Eye (tissue), 1 donor: ENCODE data around the gene UBA3.
A peak's percentile ranks its signal among the peaks of the same experiment; 100 is the strongest.

Experiments
- DNase-seq: peaks from one replicate; pipeline ENCODE4 v3.0.0-alpha.2; 2015

Gene UBA3

DNA sequence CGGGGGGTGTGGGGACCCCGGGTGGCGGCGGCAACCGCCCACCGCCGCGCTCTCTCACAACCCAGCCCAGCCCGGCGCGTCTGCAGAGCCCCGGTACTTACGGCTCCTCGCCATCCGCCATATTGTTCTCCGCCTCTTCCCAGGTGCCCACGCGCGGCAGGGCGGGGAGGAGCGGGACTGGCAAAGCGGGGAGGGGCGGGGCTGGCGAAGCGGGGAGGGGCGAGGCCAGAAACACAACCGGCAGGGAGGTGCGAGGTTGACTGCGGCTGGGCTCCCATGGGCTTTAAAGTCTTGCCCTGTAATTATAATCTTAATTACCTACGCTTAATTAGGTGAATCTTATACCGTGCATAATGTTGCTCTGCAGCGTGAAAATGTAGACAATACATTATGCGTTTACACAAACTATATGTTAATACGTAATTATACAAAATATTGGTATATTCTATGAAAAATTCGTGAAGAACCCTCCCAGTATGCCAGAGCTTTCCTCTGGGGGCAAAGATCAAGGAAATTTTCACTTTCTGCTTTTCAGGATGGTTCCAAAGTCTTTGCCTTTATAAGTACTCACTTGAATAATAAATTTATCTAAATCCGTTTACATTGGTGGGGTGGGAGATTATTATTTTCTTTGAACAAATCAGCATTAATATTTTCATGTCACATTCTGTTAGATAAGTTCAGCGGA lies at the start of gene UBA3:
Gene UBA3 (minus strand): TSS at position 133 of the 688 bp plus-strand sequence. CDS start 12 bp downstream, at position 121.
- peak; percentile 95 for DNase-seq

DNA sequence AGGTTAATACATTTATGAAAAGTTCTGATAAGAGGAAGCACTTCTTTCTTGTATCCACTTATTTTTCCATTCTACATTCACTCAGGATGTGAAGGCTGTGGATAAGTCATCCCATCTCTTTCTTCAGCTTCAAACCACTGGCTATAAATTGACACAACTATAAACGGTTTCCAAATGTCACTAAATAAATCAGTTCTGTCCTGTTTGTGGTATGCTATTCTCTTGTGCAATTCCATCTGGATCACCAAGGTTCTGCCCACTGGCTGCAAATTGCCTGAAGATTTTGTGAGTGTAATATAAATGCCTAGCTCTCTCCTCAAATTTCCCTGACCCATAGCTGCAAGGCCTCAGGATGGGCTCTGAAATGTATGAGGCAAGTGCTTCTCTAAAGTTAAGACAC lies 49.4 kb upstream of the UBA3 start:
- no peak for DNase-seq

DNA sequence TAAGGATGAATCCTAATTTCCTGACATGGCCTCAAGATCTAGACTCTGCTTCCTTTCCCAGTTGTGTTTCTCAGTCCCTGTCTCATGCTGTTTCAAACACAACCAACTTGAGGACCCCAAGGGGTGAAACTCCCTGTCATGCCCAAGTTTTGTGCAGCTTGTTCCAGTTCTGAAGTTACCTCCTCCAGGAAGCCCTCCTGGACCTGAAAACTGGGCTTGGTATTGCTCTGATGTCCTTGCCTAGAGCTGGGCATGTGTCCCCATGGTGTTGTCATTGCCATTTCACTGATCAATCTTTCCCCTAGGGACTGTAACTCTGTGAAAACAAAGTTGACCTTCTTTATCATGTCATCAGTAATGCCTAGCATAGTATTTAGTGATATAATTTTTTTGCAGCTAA lies 48.3 kb upstream of the UBA3 start:
- no peak for DNase-seq

DNA sequence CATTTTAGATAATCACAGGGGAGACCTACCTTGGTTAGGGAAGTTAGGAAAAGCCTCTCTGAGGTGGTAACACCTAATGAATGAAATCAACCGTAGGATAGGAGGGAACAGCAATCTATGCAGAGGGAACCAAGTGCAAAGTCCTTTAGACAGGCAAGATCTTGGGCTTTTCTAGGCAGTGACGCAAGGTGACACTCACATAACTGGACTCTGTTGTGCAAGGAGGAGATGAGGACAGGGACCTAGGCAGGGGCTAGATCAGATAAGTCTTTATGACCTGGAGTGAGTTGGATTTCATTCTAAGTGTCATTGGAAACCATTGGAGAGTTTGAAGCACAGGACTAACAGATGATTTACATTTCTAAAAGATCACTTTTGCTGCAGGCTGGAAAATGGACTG lies 46.8 kb upstream of the UBA3 start:
- no peak for DNase-seq

DNA sequence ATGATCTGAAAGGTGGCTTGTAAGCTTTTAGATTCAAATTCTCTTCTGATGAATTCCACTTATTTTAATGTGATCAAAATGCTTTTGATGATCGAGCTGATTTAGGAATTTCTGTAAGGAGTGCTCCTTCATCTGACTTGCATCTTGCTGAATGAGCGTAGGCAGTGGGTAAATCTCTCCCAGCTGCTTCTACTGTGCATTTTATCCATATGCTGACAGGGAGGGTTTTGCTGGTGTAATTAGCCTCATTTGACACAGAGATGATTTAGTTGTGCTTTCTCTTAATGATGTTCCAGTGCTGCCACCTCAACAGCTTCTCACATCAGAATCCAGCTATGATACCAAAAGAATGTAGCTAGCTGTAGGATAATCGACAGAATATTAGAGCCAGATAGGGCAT lies 46.1 kb upstream of the UBA3 start:
- DNase-seq, result no peak

DNA sequence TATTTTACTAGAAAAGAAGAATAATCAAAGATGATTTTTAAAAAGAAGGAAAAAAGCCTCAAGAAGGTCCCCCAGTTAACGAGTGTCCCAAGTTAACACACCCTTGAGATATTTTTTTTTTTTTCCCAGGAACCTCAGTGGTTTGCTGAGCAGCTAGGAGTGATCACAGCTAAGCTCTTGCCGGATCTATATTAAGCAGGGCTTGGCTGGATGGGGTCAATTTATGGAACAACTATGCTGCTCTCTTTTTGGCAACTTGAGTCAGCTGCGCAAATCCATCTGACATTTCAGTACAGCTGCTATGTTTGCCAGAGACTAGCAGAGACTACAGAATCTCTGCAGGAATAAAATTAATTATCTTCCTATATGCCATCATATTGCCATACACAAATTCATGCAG lies 42.2 kb upstream of the UBA3 start, which contains the start of gene LMOD3:
Gene LMOD3 (minus strand): TSS at position 193 of the 400 bp plus-strand sequence. CDS start 209 bp downstream, outside the sequence.
- DNase-seq, result peak; percentile 29

DNA sequence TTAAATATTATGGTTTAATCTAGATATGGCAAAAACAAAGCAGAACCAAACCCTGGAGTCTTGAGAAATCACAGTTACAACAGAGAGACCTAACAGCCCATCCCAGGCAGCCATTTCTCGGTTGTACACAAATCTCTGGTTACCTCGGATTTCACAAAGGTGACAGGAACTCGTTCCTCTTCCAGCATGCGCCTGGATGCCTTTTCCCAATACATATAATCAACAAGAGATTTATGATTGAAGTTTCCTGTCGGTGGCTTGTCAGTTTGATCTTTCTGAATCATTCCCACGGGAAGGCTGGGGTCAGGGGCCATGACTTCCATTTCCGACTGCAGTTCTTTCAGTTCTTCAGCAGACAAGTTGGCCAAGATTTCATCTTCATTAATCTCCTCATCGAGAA lies 41.8 kb upstream of the UBA3 start:
- DNase-seq, result peak; percentile 22

DNA sequence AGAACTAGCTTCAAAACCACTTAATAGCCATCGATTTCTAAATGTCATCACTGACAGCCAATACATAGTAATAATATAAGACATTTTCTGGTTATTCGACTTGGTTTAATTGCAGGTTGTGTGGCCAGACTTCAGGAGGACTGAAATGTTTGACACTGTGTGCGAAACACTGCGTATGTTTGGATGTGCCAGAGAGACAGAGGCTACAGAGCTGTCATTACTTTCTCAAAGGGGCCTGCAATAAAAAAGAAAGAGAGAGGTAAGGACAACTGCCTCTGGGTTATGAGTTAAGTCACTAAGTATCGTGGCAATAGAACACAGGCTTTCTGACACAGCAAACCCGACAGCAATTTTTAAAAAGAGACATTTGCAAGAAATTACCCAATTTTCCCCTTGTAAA lies 41.3 kb upstream of the UBA3 start:
- no peak for DNase-seq

DNA sequence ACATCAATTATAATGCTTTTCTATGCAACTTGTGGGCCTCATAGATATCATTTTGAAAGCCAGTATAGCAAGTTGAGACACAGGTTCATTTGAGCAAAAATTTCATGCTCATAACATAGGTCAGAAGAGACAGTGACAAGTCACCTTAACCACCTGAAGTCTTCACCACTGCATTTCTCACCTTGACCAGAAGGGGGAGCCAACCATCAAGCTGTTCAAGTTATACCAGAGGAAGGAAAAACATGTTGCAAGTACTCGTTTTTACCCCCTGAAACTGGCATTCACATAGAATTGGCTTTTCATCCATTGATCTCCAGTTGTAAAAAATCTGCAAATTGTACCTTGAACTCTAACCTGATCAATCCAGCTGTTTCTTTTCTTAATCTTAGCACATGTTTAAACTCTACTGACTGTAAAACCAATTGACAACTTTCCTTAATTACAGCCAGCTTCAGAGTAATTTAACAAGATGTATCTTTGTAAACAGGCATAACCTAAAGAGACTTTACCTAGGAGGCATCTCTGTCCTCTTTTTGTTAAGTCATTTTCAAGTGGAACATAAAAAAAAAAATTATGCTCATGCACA lies 40.8 kb upstream of the UBA3 start:
- DNase-seq, result peak; percentile 89

DNA sequence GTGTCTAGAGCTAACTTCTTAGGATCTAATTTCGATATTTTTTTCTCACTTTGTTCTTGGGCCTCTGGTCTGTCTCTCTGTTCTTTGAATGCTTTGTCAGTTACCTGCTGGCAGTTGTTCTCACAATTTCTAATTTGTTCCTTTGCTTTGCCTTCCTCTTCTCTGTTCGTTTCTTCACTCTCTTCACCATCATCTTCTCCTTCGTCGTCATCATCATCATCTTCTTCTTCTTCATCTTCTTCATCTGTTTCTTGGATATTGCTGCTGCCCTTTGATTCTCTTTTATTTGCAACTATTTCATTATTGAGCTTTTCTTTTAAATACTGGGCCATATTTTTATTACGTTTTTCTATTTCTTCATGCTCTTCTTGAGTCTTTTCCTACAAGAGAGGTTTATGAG lies 39.5 kb upstream of the UBA3 start:
- no peak for DNase-seq

DNA sequence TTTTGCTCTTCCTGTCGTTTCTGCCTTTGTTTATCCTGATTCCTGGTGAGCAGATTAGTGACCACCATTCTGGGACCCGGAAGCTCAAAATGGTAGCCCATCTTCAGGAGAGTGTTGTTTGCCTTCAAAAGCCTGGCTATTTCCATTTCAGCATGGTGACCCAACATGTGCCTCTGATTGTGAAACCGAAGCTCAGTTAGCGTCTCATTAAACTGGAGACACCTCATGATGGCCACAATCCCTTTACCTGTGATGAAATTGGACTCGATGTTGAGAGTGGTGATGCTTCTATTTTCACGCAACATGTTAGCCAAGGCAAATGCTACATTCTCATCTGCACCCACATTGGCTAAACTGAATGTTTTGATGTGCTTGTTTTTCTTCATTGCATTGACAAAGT lies 39.0 kb upstream of the UBA3 start:
- DNase-seq, result no peak

DNA sequence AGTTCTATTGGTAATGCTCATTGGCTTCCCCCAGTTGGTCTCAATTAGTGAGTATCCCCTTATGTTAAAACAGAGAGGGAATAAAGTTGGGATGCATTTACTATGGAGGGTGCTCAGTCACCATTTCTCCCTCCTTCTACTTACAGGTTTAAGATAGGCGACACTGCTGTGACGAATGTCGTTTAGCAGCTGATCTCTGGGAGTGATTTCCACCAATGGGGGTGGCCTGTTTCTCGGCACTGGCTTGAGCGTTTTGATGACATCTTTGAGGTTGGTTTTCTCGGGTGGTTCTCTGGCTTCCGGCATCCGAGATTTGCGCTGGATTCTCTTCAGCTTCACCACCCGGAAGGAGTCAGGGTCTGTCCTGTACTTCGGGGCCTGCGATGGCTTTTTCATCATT lies 38.4 kb upstream of the UBA3 start:
- no peak for DNase-seq

DNA sequence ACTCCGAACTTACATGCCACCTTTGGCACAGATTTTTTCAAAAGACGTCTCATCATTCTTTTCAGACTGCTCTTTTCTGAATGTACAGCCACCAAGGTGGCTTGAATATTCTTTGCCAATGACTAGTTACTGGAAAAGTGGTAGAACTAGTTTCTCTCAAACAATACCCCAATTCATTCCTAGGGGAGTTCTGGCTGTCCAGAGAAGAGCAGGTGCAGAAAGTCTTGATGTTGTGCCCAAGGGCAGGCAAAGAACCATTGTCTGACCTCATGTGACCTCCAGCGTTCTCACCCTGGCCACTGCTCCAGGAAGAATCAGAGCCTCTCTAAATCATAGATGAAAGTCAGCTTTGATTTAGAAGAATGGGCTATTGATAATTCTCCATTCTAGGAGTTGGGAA lies 36.7 kb upstream of the UBA3 start:
- DNase-seq, result no peak

DNA sequence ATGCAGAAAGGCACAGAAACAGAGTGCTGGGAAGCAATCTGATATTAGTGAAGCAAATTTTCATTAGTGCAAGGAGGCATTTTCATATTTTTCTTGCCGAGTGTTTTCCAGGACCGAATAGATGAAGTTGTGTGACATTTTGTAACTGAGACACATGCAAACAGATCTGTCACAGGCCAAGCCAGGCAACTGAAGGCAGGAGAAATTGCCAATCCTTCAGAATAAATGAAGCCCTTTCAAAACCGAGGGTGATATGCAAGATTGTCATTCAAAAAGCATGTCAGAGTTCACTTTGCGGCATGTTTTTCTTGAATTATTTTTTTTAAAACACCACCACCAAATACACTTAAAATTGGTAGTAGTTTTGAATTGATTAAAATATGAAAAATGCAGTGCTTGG lies 36.0 kb upstream of the UBA3 start:
- DNase-seq, result no peak

DNA sequence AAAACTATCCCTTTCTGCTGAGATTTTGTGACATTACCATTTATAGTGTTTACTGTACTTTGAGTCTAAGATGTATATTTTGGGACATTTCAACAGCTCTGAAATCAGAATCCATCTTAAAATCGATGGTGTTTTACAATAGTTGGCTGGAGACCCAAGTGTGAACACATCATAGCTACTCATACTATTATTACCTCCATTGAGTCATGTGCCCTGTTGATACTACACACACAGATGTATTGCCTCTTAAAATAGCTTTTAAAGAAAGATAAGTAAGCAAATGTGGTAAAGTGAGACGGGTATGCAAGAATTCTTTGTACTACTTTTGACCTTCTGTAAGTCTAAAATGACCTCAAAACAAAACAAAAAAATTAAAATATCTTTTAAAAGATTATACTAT lies 35.6 kb upstream of the UBA3 start:
- no peak for DNase-seq

DNA sequence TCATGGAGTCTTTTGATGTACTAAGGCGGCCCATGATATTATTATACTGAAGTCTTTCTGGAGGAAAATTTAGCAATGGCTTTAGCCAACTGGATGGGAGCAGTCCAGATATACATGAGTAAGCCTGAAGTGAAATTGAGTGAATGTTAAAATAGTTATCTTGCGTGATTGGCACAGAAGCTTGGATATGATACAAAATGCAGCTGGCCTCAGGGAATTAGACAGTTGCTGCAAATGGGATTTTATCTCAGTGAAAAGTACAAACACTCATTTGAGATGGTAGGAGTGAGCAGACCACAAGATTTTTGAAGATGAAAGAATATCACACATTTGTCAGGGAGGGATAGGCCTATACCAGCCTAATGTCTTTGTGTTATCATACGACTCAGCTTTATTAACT lies 33.4 kb upstream of the UBA3 start:
- no peak for DNase-seq

DNA sequence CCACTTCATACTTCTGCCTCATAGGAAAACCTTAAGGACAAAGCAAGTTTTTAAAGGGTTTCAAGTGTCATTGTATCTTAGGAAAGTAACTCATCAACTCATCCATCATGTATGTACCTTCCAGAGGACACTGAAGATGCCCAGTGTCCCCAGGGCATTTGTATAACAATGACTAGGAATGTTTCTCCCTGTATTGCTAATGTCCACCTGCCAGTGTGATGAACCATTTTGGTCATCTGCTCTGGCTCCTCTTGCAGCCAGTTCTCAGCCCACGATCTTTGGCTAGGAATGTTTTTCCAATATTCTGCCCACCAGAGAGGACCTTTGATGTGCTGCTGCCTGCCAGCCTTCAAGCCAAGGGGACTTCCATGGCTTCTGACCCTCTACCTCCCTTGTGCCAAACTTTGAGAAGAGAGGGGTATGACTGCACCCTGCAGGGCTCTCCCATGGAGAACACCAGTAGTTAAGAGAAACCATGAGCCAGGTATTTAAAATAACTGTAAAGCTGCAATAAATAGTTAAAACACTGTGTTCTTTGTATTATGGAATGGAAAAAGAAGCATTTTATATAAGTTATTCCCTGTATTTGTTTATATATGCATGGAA lies 30.9 kb upstream of the UBA3 start:
- DNase-seq, result no peak

DNA sequence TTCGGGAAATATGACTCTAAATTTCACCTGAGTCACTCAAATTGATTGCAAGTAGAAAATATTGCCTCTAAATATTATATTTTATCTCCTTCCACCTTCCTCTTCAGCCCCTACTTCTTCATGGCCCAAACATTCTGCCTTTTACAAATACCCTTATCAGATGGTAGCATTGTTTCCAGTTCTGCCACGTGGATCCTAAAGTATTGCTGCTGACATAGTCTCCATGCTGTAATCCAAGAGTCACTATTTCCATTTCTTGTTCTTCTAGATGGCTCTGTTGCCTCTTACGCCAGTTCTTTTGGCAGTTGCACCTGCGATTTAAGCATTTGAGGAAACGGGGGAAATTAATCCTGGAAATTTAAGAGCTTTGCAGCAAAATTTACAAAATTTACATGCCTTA lies 28.6 kb upstream of the UBA3 start:
- DNase-seq, result no peak

DNA sequence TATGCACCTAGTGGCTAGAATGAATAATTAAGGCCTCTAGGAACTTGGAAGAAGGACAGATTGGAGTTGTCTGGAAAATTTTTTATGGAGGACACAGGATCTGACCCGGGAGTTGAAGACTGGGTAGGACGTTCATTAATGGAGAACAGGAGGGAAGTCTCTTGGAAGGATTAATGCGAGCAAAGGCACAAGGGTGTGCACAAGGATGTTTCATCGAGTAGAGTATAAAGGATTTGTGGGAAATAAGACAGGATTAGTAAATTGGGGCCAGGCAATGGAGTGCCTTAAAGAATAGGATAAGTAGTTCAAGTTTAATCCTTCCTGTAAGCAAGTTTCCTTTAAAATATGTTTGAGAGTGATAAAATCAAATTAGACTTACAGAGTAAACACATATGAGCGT lies 27.7 kb upstream of the UBA3 start:
- DNase-seq, result no peak

DNA sequence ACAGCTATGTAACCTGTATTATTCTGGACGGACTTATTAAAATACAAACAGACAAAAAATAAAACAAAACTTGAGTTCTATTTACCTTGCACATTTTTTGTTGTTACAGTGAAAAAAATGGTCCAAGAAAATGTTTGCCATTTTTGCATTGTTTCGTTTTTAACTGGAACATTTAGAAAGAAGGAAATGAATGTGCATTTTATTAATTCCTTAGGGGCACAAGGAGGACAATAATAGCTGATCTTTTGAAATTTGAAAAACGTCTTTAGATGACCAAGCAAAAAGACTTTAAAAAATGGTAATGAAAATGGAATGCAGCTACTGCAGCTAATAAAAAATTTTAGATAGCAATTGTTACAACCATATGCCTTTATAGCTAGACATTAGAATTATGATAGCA lies 25.2 kb upstream of the UBA3 start:
- no peak for DNase-seq

DNA sequence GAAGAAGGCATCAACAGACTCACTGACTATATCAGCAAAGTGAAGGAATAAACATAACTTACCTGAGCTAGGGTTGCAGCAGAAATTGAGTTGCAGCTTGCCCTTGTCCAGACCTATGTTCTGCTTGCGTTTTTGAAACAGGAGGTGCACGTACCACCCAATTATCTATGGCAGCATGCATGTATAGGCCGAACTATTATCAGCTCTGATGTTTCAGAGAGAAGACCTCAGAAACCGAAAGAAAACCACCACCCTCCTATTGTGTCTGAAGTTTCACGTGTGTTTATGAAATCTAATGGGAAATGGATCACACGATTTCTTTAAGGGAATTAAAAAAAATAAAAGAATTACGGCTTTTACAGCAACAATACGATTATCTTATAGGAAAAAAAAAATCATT lies 24.4 kb upstream of the UBA3 start:
- no peak for DNase-seq

DNA sequence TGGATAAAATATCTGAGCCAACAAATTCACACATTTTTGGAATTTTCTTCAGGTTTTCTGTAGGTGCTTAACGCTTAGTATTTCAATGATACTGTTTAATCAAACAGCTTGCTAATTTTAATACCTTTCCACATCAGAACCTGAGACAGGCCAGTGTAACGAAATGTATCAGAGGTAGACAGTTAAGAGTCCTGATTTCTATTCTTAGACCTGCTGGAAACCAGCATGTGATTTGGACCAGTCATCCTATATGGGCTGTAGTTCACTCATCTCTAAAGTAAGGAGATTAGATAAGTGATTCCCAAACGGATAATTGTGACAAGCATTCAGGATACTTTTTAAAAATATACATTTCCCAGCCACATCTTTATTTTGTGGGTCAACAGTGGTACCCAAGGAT lies 23.0 kb upstream of the UBA3 start:
- no peak for DNase-seq

DNA sequence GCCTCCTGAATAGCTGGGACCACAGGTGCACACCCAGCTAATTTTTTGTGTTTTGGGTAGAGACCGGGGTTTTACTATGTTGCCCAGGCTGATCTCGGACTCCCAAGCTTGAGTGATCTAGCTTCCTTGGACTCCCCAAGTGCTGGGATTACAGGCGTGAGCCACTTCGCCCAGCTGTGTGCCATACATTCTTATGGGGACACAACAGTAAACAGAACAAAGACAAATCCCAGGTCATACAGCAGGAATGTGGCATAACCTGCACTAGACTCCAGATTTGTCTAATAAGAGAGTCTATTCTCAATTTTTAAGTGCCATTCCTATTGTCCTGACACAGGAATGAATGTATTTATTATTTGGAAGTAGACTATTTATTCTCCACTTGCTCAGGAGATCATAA lies 22.2 kb upstream of the UBA3 start:
- DNase-seq, result no peak

DNA sequence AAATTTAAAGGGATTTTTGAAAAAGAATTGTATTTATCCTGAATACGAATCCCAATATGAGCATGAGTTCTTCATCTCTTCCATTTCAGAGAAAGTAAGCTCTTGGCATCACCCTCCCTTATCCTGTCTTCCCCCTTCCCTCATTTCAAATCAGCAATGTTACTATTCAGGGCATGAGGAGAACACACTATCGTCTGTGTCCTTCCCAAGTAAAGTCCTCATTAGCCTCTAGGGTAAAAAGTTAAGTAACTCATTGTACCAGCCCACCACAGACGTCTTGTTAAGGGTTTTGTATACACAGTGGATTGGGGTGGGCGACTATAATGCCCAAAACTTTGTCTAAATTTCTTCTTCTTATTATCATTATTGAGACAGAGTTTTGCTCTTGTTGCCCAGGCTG lies 19.4 kb upstream of the UBA3 start:
- DNase-seq, result no peak
